T-helper 2 cell treated with Interferon-gamma antibody and Interleukin-4, amounts not matched to agents 5 μg/mL and 100 μg/mL, for 36 hours (primary cell): Measurements from ENCODE around the gene TMEM132C.

Experiments used
- DNase-seq: peaks from one replicate; pipeline ENCODE4 v3.0.0; 2021; ENCODE audit warnings: low spot score
- H3K27ac Mint-ChIP-seq: one replicate; pipeline ENCODE4 v1.8.0; 2021; ENCODE audit warnings: mild to moderate bottlenecking, mixed read lengths
- H3K27me3 Mint-ChIP-seq: one replicate; pipeline ENCODE4 v1.8.0; 2021; ENCODE audit warnings: low read depth, mixed read lengths
- H3K36me3 Mint-ChIP-seq: one replicate; pipeline ENCODE4 v1.8.0; 2021; ENCODE audit warnings: low read depth, mixed read lengths
- H3K4me1 Mint-ChIP-seq: one replicate; pipeline ENCODE4 v1.8.0; 2021; ENCODE audit warnings: low read depth, mixed read lengths
- H3K4me3 Mint-ChIP-seq: one replicate; pipeline ENCODE4 v1.8.0; 2022; ENCODE audit warnings: mild to moderate bottlenecking, moderate library complexity, mixed read lengths
- H3K9me3 Mint-ChIP-seq: one replicate; pipeline ENCODE4 v1.8.0; 2021; ENCODE audit warnings: mixed read lengths

Gene TMEM132C

GRCh38 chr12:128671528-128672042 lies 404.6 kb downstream of the TMEM132C start:
- Mint-ChIP-seq H3K4me3 (no peak overlapping the region), H3K27me3 (no peaks in the 10 kb centered on the region), H3K4me1 (no peaks in the 10 kb centered on the region), H3K9me3 (peaks cover 9% of the 10 kb centered on the region), H3K36me3 (no peaks in the 10 kb centered on the region), H3K27ac (no peak overlapping the region)
- no peak for DNase-seq

GRCh38 chr12:128672428-128672827 lies 405.5 kb downstream of the TMEM132C start:
- Mint-ChIP-seq H3K4me1 (no peaks in the 10 kb centered on the region), H3K27ac (no peak overlapping the region), H3K9me3 (peaks cover 3% of the 10 kb centered on the region)

GRCh38 chr12:128672893-128673292 lies 405.9 kb downstream of the TMEM132C start:
- H3K36me3 Mint-ChIP-seq = no peaks in the 10 kb centered on the region
- H3K27ac Mint-ChIP-seq = no peak overlapping the region
- H3K4me1 Mint-ChIP-seq = no peaks in the 10 kb centered on the region
- DNase-seq = no peak
- H3K4me3 Mint-ChIP-seq = no peak overlapping the region
- H3K27me3 Mint-ChIP-seq = no peaks in the 10 kb centered on the region
- H3K9me3 Mint-ChIP-seq = peaks cover 3% of the 10 kb centered on the region

More at GRCh38 chr12:128672428-128672827, 405.5 kb downstream of the TMEM132C start:
- H3K36me3 Mint-ChIP-seq = no peaks in the 10 kb centered on the region
- no peaks in the 10 kb centered on the region for H3K27me3 Mint-ChIP-seq
- H3K4me3 Mint-ChIP-seq = no peak overlapping the region
- DNase-seq = no peak

GRCh38 chr12:128675576-128675975 lies 408.6 kb downstream of the TMEM132C start:
- no peaks in the 10 kb centered on the region for H3K4me1 Mint-ChIP-seq
- H3K36me3 Mint-ChIP-seq = no peaks in the 10 kb centered on the region
- H3K27ac Mint-ChIP-seq = no peak overlapping the region
- no peaks in the 10 kb centered on the region for H3K27me3 Mint-ChIP-seq
- peaks cover 3% of the 10 kb centered on the region for H3K9me3 Mint-ChIP-seq
- DNase-seq = no peak
- no peak overlapping the region for H3K4me3 Mint-ChIP-seq

- no peak overlapping the region for H3K27ac Mint-ChIP-seq
- no peak overlapping the region for H3K4me3 Mint-ChIP-seq
- peaks cover 7% of the 10 kb centered on the region for H3K9me3 Mint-ChIP-seq
- no peaks in the 10 kb centered on the region for H3K27me3 Mint-ChIP-seq
- DNase-seq = no peak
- H3K4me1 Mint-ChIP-seq = no peaks in the 10 kb centered on the region
- no peaks in the 10 kb centered on the region for H3K36me3 Mint-ChIP-seq
Observed at GRCh38 chr12:128680555-128680954, 413.6 kb downstream of the TMEM132C start.

GRCh38 chr12:128682548-128683275 lies 415.7 kb downstream of the TMEM132C start:
- H3K27ac Mint-ChIP-seq = no peak overlapping the region
- peaks cover 13% of the 10 kb centered on the region for H3K9me3 Mint-ChIP-seq

GRCh38 chr12:128684352-128684751 lies 417.4 kb downstream of the TMEM132C start:
- Mint-ChIP-seq H3K27me3 (no peaks in the 10 kb centered on the region), H3K4me3 (no peak overlapping the region), H3K27ac (no peak overlapping the region), H3K9me3 (peaks cover 13% of the 10 kb centered on the region), H3K4me1 (no peaks in the 10 kb centered on the region), H3K36me3 (no peaks in the 10 kb centered on the region)
- DNase-seq = no peak

More at GRCh38 chr12:128682548-128683275, 415.7 kb downstream of the TMEM132C start:
- Mint-ChIP-seq H3K27me3 (no peaks in the 10 kb centered on the region), H3K36me3 (no peaks in the 10 kb centered on the region), H3K4me1 (no peaks in the 10 kb centered on the region), H3K4me3 (no peak overlapping the region)
- DNase-seq = no peak

GRCh38 chr12:128685903-128686475 lies 419.0 kb downstream of the TMEM132C start:
- no peak overlapping the region for H3K27ac Mint-ChIP-seq

GRCh38 chr12:128687851-128688250 lies 420.9 kb downstream of the TMEM132C start:
- Mint-ChIP-seq H3K27me3 (no peaks in the 10 kb centered on the region), H3K9me3 (peaks cover 9% of the 10 kb centered on the region), H3K27ac (no peak overlapping the region), H3K4me3 (no peak overlapping the region), H3K4me1 (no peaks in the 10 kb centered on the region), H3K36me3 (no peaks in the 10 kb centered on the region)
- DNase-seq = no peak

More at GRCh38 chr12:128685903-128686475, 419.0 kb downstream of the TMEM132C start:
- Mint-ChIP-seq H3K4me1 (no peaks in the 10 kb centered on the region), H3K4me3 (no peak overlapping the region), H3K27me3 (no peaks in the 10 kb centered on the region), H3K36me3 (no peaks in the 10 kb centered on the region), H3K9me3 (peaks cover 13% of the 10 kb centered on the region)
- no peak for DNase-seq

GRCh38 chr12:128690641-128691040 lies 423.7 kb downstream of the TMEM132C start:
- Mint-ChIP-seq H3K27me3 (no peaks in the 10 kb centered on the region), H3K36me3 (no peaks in the 10 kb centered on the region), H3K9me3 (peaks cover 6% of the 10 kb centered on the region), H3K4me1 (no peaks in the 10 kb centered on the region), H3K27ac (no peak overlapping the region), H3K4me3 (no peak overlapping the region)
- no peak for DNase-seq

- no peak for DNase-seq
- no peak overlapping the region for H3K4me3 Mint-ChIP-seq
- no peaks in the 10 kb centered on the region for H3K27me3 Mint-ChIP-seq
- H3K9me3 Mint-ChIP-seq = peaks cover 8% of the 10 kb centered on the region
- no peak overlapping the region for H3K27ac Mint-ChIP-seq
- H3K36me3 Mint-ChIP-seq = no peaks in the 10 kb centered on the region
- H3K4me1 Mint-ChIP-seq = no peaks in the 10 kb centered on the region
Observed at GRCh38 chr12:128693115-128693514, 426.1 kb downstream of the TMEM132C start.

- Mint-ChIP-seq H3K4me3 (no peak overlapping the region), H3K36me3 (no peaks in the 10 kb centered on the region), H3K27ac (no peak overlapping the region), H3K27me3 (no peaks in the 10 kb centered on the region), H3K9me3 (peaks cover 8% of the 10 kb centered on the region), H3K4me1 (no peaks in the 10 kb centered on the region)
- no peak for DNase-seq
Observed at GRCh38 chr12:128693771-128694170, 426.8 kb downstream of the TMEM132C start.

- Mint-ChIP-seq H3K4me1 (no peaks in the 10 kb centered on the region), H3K36me3 (no peaks in the 10 kb centered on the region), H3K27me3 (no peaks in the 10 kb centered on the region), H3K9me3 (peaks cover 8% of the 10 kb centered on the region), H3K4me3 (no peak overlapping the region), H3K27ac (no peak overlapping the region)
- DNase-seq = no peak
Observed at GRCh38 chr12:128694445-128694844, 427.5 kb downstream of the TMEM132C start.

- peaks cover 8% of the 10 kb centered on the region for H3K9me3 Mint-ChIP-seq
- no peaks in the 10 kb centered on the region for H3K36me3 Mint-ChIP-seq
- H3K4me1 Mint-ChIP-seq = no peaks in the 10 kb centered on the region
- H3K4me3 Mint-ChIP-seq = no peak overlapping the region
- H3K27ac Mint-ChIP-seq = no peak overlapping the region
- DNase-seq = no peak
- H3K27me3 Mint-ChIP-seq = no peaks in the 10 kb centered on the region
Observed at GRCh38 chr12:128695697-128696096, 428.7 kb downstream of the TMEM132C start.
